Upper lobe of left lung (tissue), 6 donors: ENCODE data around the gene CAPN2. TPM values are rescaled to one million over a fixed set of nuclear protein-coding genes. Genes with fewer than 3 reads are reported as not detected.
A peak's percentile ranks its signal among the peaks of the same experiment; 100 is the strongest.
"Not testable (repeated sequence)": the region's sequence is repeated elsewhere in the genome, so short reads cannot be mapped to it uniquely, and the experiment has no call there.

Experiments used
- ATAC-seq, 2 donors: fragments of 200-7000 bp; cut with Tn5 transposase; one replicate each; pipeline ENCODE4 v1.9.1; 2022; ENCODE audit warnings: mild to moderate bottlenecking in 2 of 2, moderate library complexity in 2 of 2; ENCODE audit not compliant: low FRiP score in 2 of 2
- DNase-seq, 2 donors: peaks; one replicate each; pipeline ENCODE4 v3.0.0-alpha.2; 2019 to 2020
- H3K27ac ChIP-seq, 4 donors: fragments of 200-600 bp; sonication (generic); one replicate each; pipeline ENCODE4 v1.5.1; 2016 to 2019
- H3K27me3 ChIP-seq, 4 donors: fragments of 200-600 bp; sonication (generic); one replicate each; pipeline ENCODE4 v1.5.1; 2017 to 2019
- H3K36me3 ChIP-seq, 4 donors: fragments of 200-600 bp; sonication (generic); one replicate each; pipeline ENCODE4 v1.5.1; 2016 to 2019
- H3K4me1 ChIP-seq, 4 donors: fragments of 200-600 bp; sonication (generic); one replicate each; pipeline ENCODE4 v1.5.1; 2018 to 2019
- H3K4me3 ChIP-seq, 4 donors: fragments of 200-600 bp; sonication (generic); one replicate each; pipeline ENCODE4 v1.5.1; 2017 to 2019; ENCODE audit warnings: mild to moderate bottlenecking in 2 of 4, moderate library complexity in 1 of 4
- H3K9me3 ChIP-seq, 4 donors: fragments of 200-600 bp; sonication (generic); one replicate each; pipeline ENCODE4 v1.5.1; 2018 to 2019
- CTCF ChIP-seq, 6 experiments: fragments of 450-650 bp in 4 of 6; fragments of 200-600 bp in 2 of 6; sonication (generic) in 2 of 6; IDR thresholded peaks; one replicate each; pipeline ENCODE4 v1.5.1; 2016 to 2019; ENCODE audit warnings: antibody characterized with exemption in 6 of 6
- EP300 ChIP-seq, 4 donors: sonication (generic); formaldehyde crosslinking; IDR thresholded peaks; one replicate each; pipeline ENCODE4 v1.5.1; 2017; ENCODE audit warnings: antibody characterized with exemption in 4 of 4, control low read depth in 2 of 4
- POLR2A ChIP-seq, 4 donors: fragments of 450-650 bp; IDR thresholded peaks; one replicate each; pipeline ENCODE4 v1.5.1; 2016 to 2017; ENCODE audit warnings: antibody characterized with exemption in 4 of 4, mild to moderate bottlenecking in 2 of 4
- POLR2AphosphoS5 ChIP-seq, 2 donors: sonication (generic); formaldehyde crosslinking; IDR thresholded peaks; one replicate each; pipeline ENCODE4 v1.5.1; 2017; ENCODE audit warnings: antibody characterized with exemption in 2 of 2
- WGBS, 2 donors: methylation state at CpG; one replicate each; pipeline ENCODE4 v1.1.5; 2017 to 2018; 5-methylcytosine and 5-hydroxymethylcytosine counted together
- total RNA-seq, 6 donors: library from RNA; depleted of rRNA in 4 of 6; stranded (reverse); fragments of >200 nt in 4 of 6; gene quantifications; one replicate each; pipeline versions ENCODE4 v1.1.0 to v1.2.1, GENCODE V29; 2016 to 2021
- donor health status: DM: no; HTN: no; CAD: no; lungs with moderate emphysema.
- donor health status: DM: no; HTN: yes; CAD: no; lungs with severe emphysema.

Gene CAPN2
- total RNA-seq, 6 donors from 2014 or later = 271 to 1,436 (median 427) TPM

GRCh38 chr1:223737342-223737741 is 25.0 kb downstream of the CAPN2 start:
- peak overlapping the region; percentile 67 to 88 (median 85) for H3K27ac ChIP-seq
- TF ChIP-seq EP300 (IDR thresholded peaks at IDR 0.05) (no peak), CTCF (IDR thresholded peaks at IDR 0.05) (no peak), POLR2AphosphoS5 (IDR thresholded peaks at IDR 0.05) (no peak), POLR2A (IDR thresholded peaks at IDR 0.05) (no peak)
- H3K4me3 ChIP-seq = no peak overlapping the region
- H3K27me3 ChIP-seq = no peaks in the 10 kb centered on the region
- DNase-seq = no peak
- ATAC-seq = no peak
- H3K4me1 ChIP-seq = peaks cover 62 to 84% (median 77%) of the 10 kb centered on the region in 4 donors
- no peaks in the 10 kb centered on the region for H3K9me3 ChIP-seq
- H3K36me3 ChIP-seq = peaks cover 0 to 9% (median 0%) of the 10 kb centered on the region in 4 donors
- WGBS, 2 donors = 47 to 79% methylated on average over 3 to 7 of the region's 7 CpGs

- H3K4me1 ChIP-seq = peaks cover 61 to 77% (median 70%) of the 10 kb centered on the region in 4 donors
- peaks cover 0 to 11% (median 1%) of the 10 kb centered on the region in 4 donors for H3K36me3 ChIP-seq
- no peaks in the 10 kb centered on the region for H3K27me3 ChIP-seq
- DNase-seq (peak in 1 of 2 donors; percentile 80), ATAC-seq (peak; percentile 52 to 81)
- no peak overlapping the region for H3K4me3 ChIP-seq
- WGBS, 2 donors = 69 to 78% methylated on average over 14 of the region's 14 CpGs
- H3K27ac ChIP-seq = peak overlapping the region; percentile 67 to 88 (median 85)
- no peaks in the 10 kb centered on the region for H3K9me3 ChIP-seq
- TF ChIP-seq POLR2AphosphoS5 (IDR thresholded peaks at IDR 0.05) = peak in 1 of 2 donors; percentile 38
- TF ChIP-seq EP300 (IDR thresholded peaks at IDR 0.05) = no peak
- TF ChIP-seq CTCF (IDR thresholded peaks at IDR 0.05) = no peak
- TF ChIP-seq POLR2A (IDR thresholded peaks at IDR 0.05) = peak in 1 of 4 donors; percentile 44
Observed at GRCh38 chr1:223738465-223739365, 26.4 kb downstream of the CAPN2 start.

GRCh38 chr1:223739366-223740037 is 27.2 kb downstream of the CAPN2 start:
- TF ChIP-seq POLR2A (IDR thresholded peaks at IDR 0.05) = no peak
- TF ChIP-seq EP300 (IDR thresholded peaks at IDR 0.05) = peak in 1 of 4 donors; percentile 45
- Histone ChIP-seq H3K27me3 (no peaks in the 10 kb centered on the region), H3K36me3 (peaks cover 0 to 19% (median 7%) of the 10 kb centered on the region in 4 donors), H3K9me3 (no peaks in the 10 kb centered on the region), H3K4me3 (no peak overlapping the region), H3K27ac (peak overlapping the region; percentile 67 to 88 (median 85)), H3K4me1 (peaks cover 58 to 74% (median 64%) of the 10 kb centered on the region in 4 donors)
- 29 to 49% methylated on average over 5 to 7 of the region's 7 CpGs for WGBS, 2 donors
- DNase-seq (no peak), ATAC-seq (peak; percentile 19 to 68)

- 53 to 60% methylated on average over 10 of the region's 10 CpGs for WGBS, 2 donors
- peaks cover 51 to 71% (median 59%) of the 10 kb centered on the region in 4 donors for H3K4me1 ChIP-seq
- H3K27me3 ChIP-seq, H3K9me3 ChIP-seq, H3K4me3 ChIP-seq: not testable (repeated sequence)
- H3K27ac ChIP-seq = peak overlapping the region; percentile 67 to 88 (median 85)
- peaks cover 3 to 25% (median 13%) of the 10 kb centered on the region in 4 donors for H3K36me3 ChIP-seq
- peak; percentile 1 to 15 for ATAC-seq
- DNase-seq = peak in 1 of 2 donors; percentile 48
- TF ChIP-seq POLR2A (IDR thresholded peaks at IDR 0.05) = peak in 1 of 4 donors; percentile 48
Observed at GRCh38 chr1:223740038-223740736, 27.8 kb downstream of the CAPN2 start.

- DNase-seq (no peak), ATAC-seq (no peak)
- Histone ChIP-seq H3K27me3 (no peaks in the 10 kb centered on the region), H3K9me3 (no peaks in the 10 kb centered on the region), H3K36me3 (peaks cover 10 to 42% (median 30%) of the 10 kb centered on the region in 4 donors), H3K27ac (peak overlapping the region in 3 of 4 donors; percentile 84 to 88 (median 86)), H3K4me3 (no peak overlapping the region), H3K4me1 (peaks cover 39 to 58% (median 46%) of the 10 kb centered on the region in 4 donors)
- no peak for TF ChIP-seq POLR2A (IDR thresholded peaks at IDR 0.05)
- no peak for TF ChIP-seq EP300 (IDR thresholded peaks at IDR 0.05)
- no peak for TF ChIP-seq POLR2AphosphoS5 (IDR thresholded peaks at IDR 0.05)
- no peak for TF ChIP-seq CTCF (IDR thresholded peaks at IDR 0.05)
- 84 to 87% methylated on average over 6 of the region's 6 CpGs for WGBS, 2 donors
Observed at GRCh38 chr1:223741861-223742260, 29.5 kb downstream of the CAPN2 start.
